Trophoblast cell (in vitro differentiated cells and primary cell): ENCODE measurements around the gene KDM2B.

ENCODE experiments used
- DNase-seq, 2 donors: peaks; one replicate each; pipeline ENCODE4 v3.0.0-alpha.2; 2016
- H2AFZ ChIP-seq: 2 replicates; pipeline ENCODE4 v1.6.1; 2013; ENCODE audit warnings: low read length, moderate library complexity, mild to moderate bottlenecking; ENCODE audit not compliant: insufficient read depth, poor library complexity
- H2AK5ac ChIP-seq: 2 replicates; pipeline ENCODE4 v1.6.1; 2013; ENCODE audit warnings: mild to moderate bottlenecking, low read length
- H2BK120ac ChIP-seq: 2 replicates; pipeline ENCODE4 v1.6.1; 2013; ENCODE audit warnings: low read length, mild to moderate bottlenecking, moderate library complexity; ENCODE audit not compliant: insufficient read depth, poor library complexity
- H2BK12ac ChIP-seq: 2 replicates; pipeline ENCODE4 v1.6.1; 2013; ENCODE audit warnings: mild to moderate bottlenecking, low read length, moderate library complexity
- H2BK5ac ChIP-seq: 2 replicates; pipeline ENCODE4 v1.6.1; 2013; ENCODE audit warnings: low read length, low read depth, moderate library complexity, mild to moderate bottlenecking; ENCODE audit not compliant: poor library complexity
- H3K14ac ChIP-seq: 2 replicates; pipeline ENCODE4 v1.6.1; 2013; ENCODE audit warnings: mild to moderate bottlenecking, low read length
- H3K18ac ChIP-seq: 2 replicates; pipeline ENCODE4 v1.6.1; 2013; ENCODE audit warnings: mild to moderate bottlenecking, low read length
- H3K23ac ChIP-seq: 2 replicates; pipeline ENCODE4 v1.6.1; 2013; ENCODE audit warnings: low read length
- H3K27ac ChIP-seq: 2 replicates; pipeline ENCODE4 v1.5.1; 2013; ENCODE audit warnings: low read depth, mild to moderate bottlenecking, inconsistent platforms, low read length, moderate library complexity
- H3K27me3 ChIP-seq: 2 replicates; pipeline ENCODE4 v1.6.1; 2013; ENCODE audit warnings: inconsistent platforms, mild to moderate bottlenecking, low read length, moderate library complexity; ENCODE audit not compliant: insufficient read depth
- H3K36me3 ChIP-seq, 2 experiments: 1 replicate in 1 of 2; 2 replicates in 1 of 2; pipeline ENCODE4 v1.6.1; 2013; ENCODE audit warnings: low read length in 2 of 2, mild to moderate bottlenecking in 2 of 2, moderate library complexity in 1 of 2; ENCODE audit not compliant: insufficient read depth in 2 of 2, control insufficient read depth in 1 of 2
- H3K4ac ChIP-seq: 2 replicates; pipeline ENCODE4 v1.6.1; 2013; ENCODE audit warnings: low read depth, mild to moderate bottlenecking, low read length, moderate library complexity
- H3K4me1 ChIP-seq, 2 experiments: 1 replicate in 1 of 2; 2 replicates in 1 of 2; pipeline ENCODE4 v1.6.1; 2013; ENCODE audit warnings: low read length in 2 of 2, mild to moderate bottlenecking in 2 of 2, moderate library complexity in 1 of 2; ENCODE audit not compliant: insufficient read depth in 2 of 2, control insufficient read depth in 1 of 2
- H3K4me2 ChIP-seq: 2 replicates; pipeline ENCODE4 v1.6.1; 2013; ENCODE audit warnings: inconsistent platforms, mild to moderate bottlenecking, low read length, moderate library complexity
- H3K4me3 ChIP-seq: 2 replicates; pipeline ENCODE4 v1.5.1; 2013; ENCODE audit warnings: mild to moderate bottlenecking, low read depth, low read length, inconsistent platforms
- H3K79me1 ChIP-seq: one replicate; pipeline ENCODE4 v1.6.1; 2013; ENCODE audit warnings: low read length
- H3K79me2 ChIP-seq: 2 replicates; pipeline ENCODE4 v1.6.1; 2013; ENCODE audit warnings: low read length, mild to moderate bottlenecking; ENCODE audit not compliant: control insufficient read depth, insufficient read depth, poor library complexity
- H3K9ac ChIP-seq: 2 replicates; pipeline ENCODE4 v1.6.1; 2013; ENCODE audit warnings: mild to moderate bottlenecking, low read length
- H3K9me3 ChIP-seq: 2 replicates; pipeline ENCODE4 v1.6.1; 2013; ENCODE audit warnings: low read depth, mild to moderate bottlenecking, control low read depth, inconsistent platforms, low read length; ENCODE audit not compliant: insufficient read depth
- H4K12ac ChIP-seq: 2 replicates; pipeline ENCODE4 v1.6.1; 2013; ENCODE audit warnings: low read depth, mild to moderate bottlenecking, low read length, moderate library complexity
- H4K8ac ChIP-seq: 2 replicates; pipeline ENCODE4 v1.6.1; 2013; ENCODE audit warnings: low read depth, mild to moderate bottlenecking, low read length, moderate library complexity
- H4K91ac ChIP-seq: one replicate; pipeline ENCODE4 v1.6.1; 2013; ENCODE audit warnings: low read depth, mild to moderate bottlenecking, low read length, moderate library complexity
- WGBS: extraction: QIAGEN DNeasy Blood & Tissue Kit; methylation state at CpG from one replicate; pipeline ENCODE4 v1.1.7; 2013; ENCODE audit warnings: missing lambda C conversion rate; ENCODE audit not compliant: insufficient read length, insufficient coverage; ENCODE audit errors: extremely low coverage; 5-methylcytosine and 5-hydroxymethylcytosine counted together

The KDM2B gene

GRCh38 chr12:121476477-121476876, 104.3 kb downstream of the KDM2B start:
- no peak overlapping the region for H3K23ac ChIP-seq
- H3K4me2 ChIP-seq = no peak overlapping the region
- no peak overlapping the region for H2BK5ac ChIP-seq
- no peak overlapping the region for H4K8ac ChIP-seq
- WGBS = no CpG with 5 or more reads among the region's 3 CpGs
- H3K79me2 ChIP-seq = no peaks in the 10 kb centered on the region
- no peaks in the 10 kb centered on the region for H3K79me1 ChIP-seq
- H3K4ac ChIP-seq = no peak overlapping the region
- no peak overlapping the region for H2AFZ ChIP-seq
- H2AK5ac ChIP-seq = no peak overlapping the region
- no peak for DNase-seq
- no peak overlapping the region for H3K27ac ChIP-seq
- H3K4me1 ChIP-seq = no peaks in the 10 kb centered on the region
- no peaks in the 10 kb centered on the region for H3K27me3 ChIP-seq
- no peak overlapping the region for H4K91ac ChIP-seq
- H4K12ac ChIP-seq = no peak overlapping the region
- H3K36me3 ChIP-seq = peaks cover 0 to 2% of the 10 kb centered on the region in 2 experiments
- no peak overlapping the region for H2BK12ac ChIP-seq
- H3K18ac ChIP-seq = no peak overlapping the region
- no peaks in the 10 kb centered on the region for H3K9me3 ChIP-seq
- no peak overlapping the region for H3K14ac ChIP-seq
- no peak overlapping the region for H3K9ac ChIP-seq
- H3K4me3 ChIP-seq = no peak overlapping the region
- no peak overlapping the region for H2BK120ac ChIP-seq

GRCh38 chr12:121475279-121475678, 105.5 kb downstream of the KDM2B start:
- no peaks in the 10 kb centered on the region for H3K9me3 ChIP-seq
- no peak overlapping the region for H2BK5ac ChIP-seq
- H4K91ac ChIP-seq = no peak overlapping the region
- no peak overlapping the region for H2AK5ac ChIP-seq
- no peaks in the 10 kb centered on the region for H3K79me1 ChIP-seq
- H3K9ac ChIP-seq = no peak overlapping the region
- H3K23ac ChIP-seq = no peak overlapping the region
- no peaks in the 10 kb centered on the region for H3K27me3 ChIP-seq
- H2AFZ ChIP-seq = no peak overlapping the region
- no peaks in the 10 kb centered on the region for H3K4me1 ChIP-seq
- H3K4ac ChIP-seq = no peak overlapping the region
- H3K18ac ChIP-seq = no peak overlapping the region
- H3K36me3 ChIP-seq = peaks cover 0 to 2% of the 10 kb centered on the region in 2 experiments
- H4K12ac ChIP-seq = no peak overlapping the region
- H3K14ac ChIP-seq = no peak overlapping the region
- no peak overlapping the region for H3K4me2 ChIP-seq
- WGBS = no CpG with 5 or more reads among the region's 2 CpGs
- no peak overlapping the region for H2BK120ac ChIP-seq
- H4K8ac ChIP-seq = no peak overlapping the region
- H3K79me2 ChIP-seq = no peaks in the 10 kb centered on the region
- DNase-seq = no peak
- no peak overlapping the region for H3K27ac ChIP-seq
- no peak overlapping the region for H3K4me3 ChIP-seq
- no peak overlapping the region for H2BK12ac ChIP-seq

DNA sequence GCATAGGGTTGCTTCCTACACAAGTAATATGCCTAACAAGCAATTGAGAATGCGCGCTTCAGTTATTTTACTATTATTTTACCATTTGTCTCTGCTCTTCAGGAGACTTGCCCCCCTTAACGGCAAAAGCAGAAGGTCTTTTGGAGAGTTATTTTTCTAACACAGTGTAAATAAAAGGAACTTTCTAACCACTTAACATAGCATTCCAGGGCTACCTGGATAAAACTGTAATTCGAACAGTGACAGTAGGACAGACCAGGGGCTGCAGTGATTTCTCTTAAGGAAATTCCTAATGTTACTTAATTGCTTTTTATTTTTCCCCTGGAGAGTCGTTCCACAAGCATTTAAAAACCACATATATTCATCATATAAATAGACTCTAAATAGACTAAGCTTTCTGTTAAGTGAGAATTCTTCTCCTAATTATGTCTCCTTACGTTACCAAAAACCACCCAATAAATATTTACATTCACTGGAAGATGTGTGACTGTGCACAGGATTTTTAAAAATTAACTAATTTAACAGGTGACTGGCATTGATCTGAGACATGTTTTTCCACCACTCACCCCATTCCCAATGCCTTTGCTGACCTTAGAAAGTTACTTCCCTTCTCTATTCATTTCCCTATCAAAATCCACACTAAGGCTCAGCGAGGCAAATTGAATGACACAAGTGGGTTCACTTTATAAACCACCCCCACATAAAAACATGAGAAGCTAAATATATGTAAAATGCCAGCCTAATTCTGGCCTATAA, 108.5 kb downstream of the KDM2B start:
- H2BK5ac ChIP-seq = no peak overlapping the region
- no peaks in the 10 kb centered on the region for H3K9me3 ChIP-seq
- H2BK12ac ChIP-seq = no peak overlapping the region
- H3K79me2 ChIP-seq = no peaks in the 10 kb centered on the region
- H3K27me3 ChIP-seq = no peaks in the 10 kb centered on the region
- no peak overlapping the region for H4K91ac ChIP-seq
- no peaks in the 10 kb centered on the region for H3K36me3 ChIP-seq
- H3K79me1 ChIP-seq = peaks cover 6% of the 10 kb centered on the region
- no CpG with 5 or more reads among the region's 7 CpGs for WGBS
- no peak overlapping the region for H3K23ac ChIP-seq
- H3K18ac ChIP-seq = no peak overlapping the region
- H4K8ac ChIP-seq = no peak overlapping the region
- no peak overlapping the region for H4K12ac ChIP-seq
- no peak overlapping the region for H3K4me2 ChIP-seq
- peaks cover 0 to 4% of the 10 kb centered on the region in 2 experiments for H3K4me1 ChIP-seq
- H3K27ac ChIP-seq = no peak overlapping the region
- H2AK5ac ChIP-seq = no peak overlapping the region
- H3K9ac ChIP-seq = no peak overlapping the region
- no peak overlapping the region for H2BK120ac ChIP-seq
- no peak overlapping the region for H3K4ac ChIP-seq
- H3K14ac ChIP-seq = no peak overlapping the region
- DNase-seq = no peak
- H2AFZ ChIP-seq = no peak overlapping the region
- no peak overlapping the region for H3K4me3 ChIP-seq

DNA sequence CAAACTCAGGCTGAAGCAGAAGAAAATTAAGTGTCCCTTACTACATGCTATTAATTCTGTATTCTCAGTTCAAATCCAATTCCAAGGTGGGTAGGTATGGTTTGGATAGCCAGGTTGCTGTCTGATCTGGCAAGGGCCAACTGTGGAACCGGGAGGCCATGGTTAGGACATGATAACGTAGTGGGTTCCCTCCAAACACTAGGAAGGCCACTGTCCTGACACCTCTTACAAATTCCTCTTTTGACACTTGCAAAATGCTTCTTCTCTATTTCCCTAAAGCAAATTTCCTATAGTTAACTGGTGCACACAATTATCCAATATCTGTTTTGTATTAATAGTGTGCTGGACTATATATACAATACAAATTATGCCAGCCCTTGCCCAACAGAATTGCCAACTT, 110.1 kb downstream of the KDM2B start:
- Histone ChIP-seq H2BK120ac (no peak overlapping the region), H3K9me3 (no peaks in the 10 kb centered on the region), H3K27me3 (no peaks in the 10 kb centered on the region), H3K79me1 (peaks cover 14% of the 10 kb centered on the region), H3K4me1 (peaks cover under 1 to 5% of the 10 kb centered on the region in 2 experiments), H3K23ac (no peak overlapping the region), H2BK12ac (no peak overlapping the region), H3K79me2 (peaks cover 3% of the 10 kb centered on the region), H2BK5ac (no peak overlapping the region), H3K4me3 (no peak overlapping the region), H3K18ac (no peak overlapping the region), H3K27ac (no peak overlapping the region), H3K4me2 (no peak overlapping the region), H2AK5ac (no peak overlapping the region), H3K9ac (no peak overlapping the region), H3K4ac (no peak overlapping the region), H2AFZ (no peak overlapping the region), H4K8ac (no peak overlapping the region), H3K14ac (no peak overlapping the region), H4K12ac (no peak overlapping the region), H4K91ac (no peak overlapping the region), H3K36me3 (no peaks in the 10 kb centered on the region)
- WGBS = no CpG with 5 or more reads among the region's 2 CpGs
- DNase-seq = no peak
